Esophagus muscularis mucosa (tissue), 4 donors: ENCODE data around the gene PPM1K. TPM values are rescaled to one million over a fixed set of nuclear protein-coding genes. Genes with fewer than 3 reads are reported as not detected.

Source experiments
- DNase-seq: peaks from one replicate; pipeline ENCODE4 v3.0.0-alpha.2; 2017; ENCODE audit errors: extremely low spot score
- H3K27ac ChIP-seq, 4 donors: fragments of 200-600 bp; sonication (generic); replicated peaks in 1 of 4; 1 replicate in 3 of 4; 2 replicates in 1 of 4; pipeline ENCODE4 v1.5.1; 2016 to 2019; ENCODE audit warnings: mild to moderate bottlenecking in 1 of 4
- H3K27me3 ChIP-seq, 4 donors: fragments of 200-600 bp; sonication (generic); one replicate each; pipeline versions ENCODE4 v1.5.1 to v1.6.0; 2016 to 2019
- H3K36me3 ChIP-seq, 4 donors: fragments of 200-600 bp; sonication (generic); one replicate each; pipeline ENCODE4 v1.5.1; 2016 to 2019
- H3K4me1 ChIP-seq, 4 donors: fragments of 200-600 bp; sonication (generic); one replicate each; pipeline ENCODE4 v1.5.1; 2016 to 2019
- H3K4me3 ChIP-seq, 4 donors: fragments of 200-600 bp; sonication (generic); 1 replicate in 2 of 4; 2 replicates in 2 of 4; pipeline ENCODE4 v1.5.1; 2016 to 2019; ENCODE audit warnings: mild to moderate bottlenecking in 4 of 4, moderate library complexity in 1 of 4
- H3K9me3 ChIP-seq, 4 donors: fragments of 200-600 bp; sonication (generic); 1 replicate in 3 of 4; 2 replicates in 1 of 4; pipeline ENCODE4 v1.5.1; 2016 to 2019
- EP300 ChIP-seq: sonication (generic); formaldehyde crosslinking; IDR thresholded peaks from one replicate; pipeline ENCODE4 v1.6.1; 2017; ENCODE audit warnings: antibody characterized with exemption
- POLR2A ChIP-seq: fragments of 450-650 bp; IDR thresholded peaks from one replicate; pipeline ENCODE4 v1.6.1; 2017; ENCODE audit warnings: antibody characterized with exemption, moderate library complexity, mild to moderate bottlenecking, low read depth
- POLR2AphosphoS5 ChIP-seq, 2 donors: sonication (generic); formaldehyde crosslinking; IDR thresholded peaks; one replicate each; pipeline ENCODE4 v1.6.1; 2017; ENCODE audit warnings: antibody characterized with exemption in 2 of 2
- WGBS: methylation state at CpG from one replicate; pipeline ENCODE4 v1.1.5; 2018; 5-methylcytosine and 5-hydroxymethylcytosine counted together
- intact Hi-C: fragments of 100-400 bp; cut with DNase I; formaldehyde crosslinking; loops from one replicate; pipeline ENCODE4 v1.15.1; 2023
- total RNA-seq, 4 donors: library from RNA; depleted of rRNA; stranded (reverse); fragments of >200 nt; gene quantifications; one replicate each; pipeline versions ENCODE4 v1.1.0 to v1.2.1, GENCODE V29; 2016
- TF ChIP-seq, protein P1 (sequence below), 3 experiments: fragments of 200-600 bp in 2 of 3; fragments of 450-650 bp in 1 of 3; sonication (generic) in 2 of 3; IDR thresholded peaks; one replicate each; pipeline ENCODE4 v1.5.1; 2017 to 2019; ENCODE audit warnings: antibody characterized with exemption in 3 of 3, mild to moderate bottlenecking in 2 of 3, moderate library complexity in 1 of 3

The PPM1K gene
- total RNA-seq, 4 donors from 2014 or later = 35.7 to 54.2 (median 38.3) TPM

- Histone ChIP-seq H3K36me3 (no peaks in the 10 kb centered on the region), H3K9me3 (peaks cover 0 to 5% (median 0%) of the 10 kb centered on the region in 4 donors), H3K27ac (no peak overlapping the region), H3K4me3 (no peak overlapping the region), H3K4me1 (no peaks in the 10 kb centered on the region), H3K27me3 (no peaks in the 10 kb centered on the region)
- whole genome bisulfite sequencing = 84% methylated on average over 1 of the region's 1 CpG
- intact Hi-C loops = no loop called here
- DNase-seq = no peak
- TF ChIP-seq EP300 (no peak), POLR2AphosphoS5 (IDR thresholded peaks at IDR 0.05) (no peak), POLR2A (no peak)
- TF ChIP-seq, protein P1, sequence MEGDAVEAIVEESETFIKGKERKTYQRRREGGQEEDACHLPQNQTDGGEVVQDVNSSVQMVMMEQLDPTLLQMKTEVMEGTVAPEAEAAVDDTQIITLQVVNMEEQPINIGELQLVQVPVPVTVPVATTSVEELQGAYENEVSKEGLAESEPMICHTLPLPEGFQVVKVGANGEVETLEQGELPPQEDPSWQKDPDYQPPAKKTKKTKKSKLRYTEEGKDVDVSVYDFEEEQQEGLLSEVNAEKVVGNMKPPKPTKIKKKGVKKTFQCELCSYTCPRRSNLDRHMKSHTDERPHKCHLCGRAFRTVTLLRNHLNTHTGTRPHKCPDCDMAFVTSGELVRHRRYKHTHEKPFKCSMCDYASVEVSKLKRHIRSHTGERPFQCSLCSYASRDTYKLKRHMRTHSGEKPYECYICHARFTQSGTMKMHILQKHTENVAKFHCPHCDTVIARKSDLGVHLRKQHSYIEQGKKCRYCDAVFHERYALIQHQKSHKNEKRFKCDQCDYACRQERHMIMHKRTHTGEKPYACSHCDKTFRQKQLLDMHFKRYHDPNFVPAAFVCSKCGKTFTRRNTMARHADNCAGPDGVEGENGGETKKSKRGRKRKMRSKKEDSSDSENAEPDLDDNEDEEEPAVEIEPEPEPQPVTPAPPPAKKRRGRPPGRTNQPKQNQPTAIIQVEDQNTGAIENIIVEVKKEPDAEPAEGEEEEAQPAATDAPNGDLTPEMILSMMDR (IDR thresholded peaks at IDR 0.05) = no peak
These were observed 42.2 kb downstream of the PPM1K start for GRCh38 chr4:88242144-88242543.

DNA sequence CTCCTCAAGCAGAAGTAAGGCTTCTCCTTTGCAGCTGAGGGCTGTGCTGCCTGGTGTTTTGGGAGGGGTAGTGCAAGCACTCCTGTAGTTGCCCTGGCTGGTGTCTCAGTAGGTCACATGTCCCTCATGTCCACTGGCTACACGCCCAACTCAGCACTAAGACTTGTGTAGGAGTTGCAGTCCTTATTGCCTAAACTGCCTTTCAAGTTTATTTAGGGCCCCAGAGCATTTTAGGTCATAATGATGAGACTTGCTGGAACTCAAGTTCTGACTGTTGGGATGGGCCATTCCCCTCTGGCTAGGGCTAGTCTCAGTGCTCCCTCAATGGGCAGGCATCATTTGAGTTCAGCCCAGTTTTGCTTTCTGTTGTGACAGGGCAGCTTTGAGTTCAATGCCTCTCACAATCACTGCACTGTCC, 44.1 kb downstream of the PPM1K start:
- WGBS = 83% methylated on average over 1 of the region's 1 CpG
- no peaks in the 10 kb centered on the region for H3K4me1 ChIP-seq
- no peak overlapping the region for H3K27ac ChIP-seq
- H3K27me3 ChIP-seq = no peaks in the 10 kb centered on the region
- H3K4me3 ChIP-seq = no peak overlapping the region
- intact Hi-C loops = no loop called here
- H3K9me3 ChIP-seq = peaks cover 0 to 9% (median 0%) of the 10 kb centered on the region in 4 donors
- TF ChIP-seq POLR2A = no peak
- H3K36me3 ChIP-seq = no peaks in the 10 kb centered on the region
- peak; percentile 89 for DNase-seq

GRCh38 chr4:88230969-88231771, 53.2 kb downstream of the PPM1K start:
- Histone ChIP-seq H3K27ac (peak overlapping the region; percentile 29 to 68 (median 40)), H3K9me3 (peaks cover 0 to 6% (median 0%) of the 10 kb centered on the region in 4 donors), H3K36me3 (no peaks in the 10 kb centered on the region), H3K4me3 (peak overlapping the region; percentile 33 to 50 (median 40)), H3K4me1 (peaks cover 6 to 12% (median 7%) of the 10 kb centered on the region in 4 donors), H3K27me3 (no peaks in the 10 kb centered on the region)
- peak; percentile 42 for DNase-seq
- intact Hi-C loops = no loop called here
- WGBS = 32% methylated on average over 14 of the region's 14 CpGs
- no peak for TF ChIP-seq POLR2A
- no peak for TF ChIP-seq POLR2AphosphoS5 (IDR thresholded peaks at IDR 0.05)
- TF ChIP-seq, protein P1 (IDR thresholded peaks at IDR 0.05) = no peak
- TF ChIP-seq EP300 = no peak

DNA sequence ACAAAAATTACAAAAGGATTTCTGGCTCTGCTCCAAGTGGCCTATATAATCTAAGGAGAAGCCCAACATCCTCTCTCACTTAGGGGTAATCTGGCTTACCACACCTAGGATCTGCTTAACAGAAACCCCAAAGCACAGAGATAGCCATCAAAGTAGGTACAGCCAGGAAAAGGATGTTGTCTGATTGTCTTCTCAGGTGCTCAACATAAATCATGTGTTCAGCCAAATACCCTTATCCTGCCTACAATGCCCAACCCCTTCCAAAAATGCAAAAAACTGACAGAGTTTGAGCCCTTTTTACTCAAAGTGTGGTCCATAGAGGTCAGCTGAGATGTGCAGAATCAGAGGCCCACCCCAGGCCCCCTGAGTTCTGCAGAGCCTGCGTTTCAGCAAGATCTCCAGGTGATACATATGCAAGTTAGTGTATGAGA, 53.9 kb downstream of the PPM1K start:
- intact Hi-C loops = no loop called here
- DNase-seq = peak; percentile 77
- 60% methylated on average over 1 of the region's 1 CpG for WGBS
- Histone ChIP-seq H3K27me3 (no peaks in the 10 kb centered on the region), H3K9me3 (peaks cover 0 to 6% (median 0%) of the 10 kb centered on the region in 4 donors), H3K27ac (peak overlapping the region in 1 of 4 donors; percentile 68), H3K36me3 (no peaks in the 10 kb centered on the region), H3K4me1 (peaks cover 6 to 12% (median 8%) of the 10 kb centered on the region in 4 donors), H3K4me3 (peak overlapping the region in 2 of 4 donors; percentile 33 to 50)
- TF ChIP-seq, protein P1 (IDR thresholded peaks at IDR 0.05) = no peak
- TF ChIP-seq POLR2AphosphoS5 (IDR thresholded peaks at IDR 0.05) (no peak), EP300 (no peak), POLR2A (no peak)

- H3K27ac ChIP-seq = no peak overlapping the region
- no peaks in the 10 kb centered on the region for H3K9me3 ChIP-seq
- TF ChIP-seq POLR2AphosphoS5 (IDR thresholded peaks at IDR 0.05) (no peak), EP300 (no peak), POLR2A (no peak)
- TF ChIP-seq, protein P1 (IDR thresholded peaks at IDR 0.05) = no peak
- no peak for DNase-seq
- no peaks in the 10 kb centered on the region for H3K36me3 ChIP-seq
- intact Hi-C loops = no loop called here
- no peaks in the 10 kb centered on the region for H3K27me3 ChIP-seq
- peaks cover 6 to 14% (median 10%) of the 10 kb centered on the region in 4 donors for H3K4me1 ChIP-seq
- no peak overlapping the region for H3K4me3 ChIP-seq
- 75% methylated on average over 2 of the region's 2 CpGs for WGBS
These were observed 56.6 kb downstream of the PPM1K start for GRCh38 chr4:88227734-88228133.
